HepG2 (cell line): ENCODE results near the gene PHF13. TPM values are rescaled to one million over a fixed set of nuclear protein-coding genes. Genes with fewer than 3 reads are reported as not detected.

Experiments
- ATAC-seq: fragments of 200-7000 bp; cut with Tn5 transposase; 3 replicates; pipeline ENCODE4 v1.9.1; 2020; ENCODE audit warnings: mild to moderate bottlenecking, moderate library complexity
- BruUV-seq: library from RNA; stranded (reverse); fragments of 400-500 nt; replicated peaks from 2 replicates; lab custom pipeline; 2021; lab: Mats Ljungman, UMichigan
- CTCF ChIA-PET: fragments of 300-600 bp; formaldehyde crosslinking; extraction: SDS; loops from one replicate; lab custom pipeline; 2021; ENCODE audit warnings: low total read pairs, inconsistent platforms, low intra/inter-chr PET ratio; lab: Yijun Ruan, JAX
- POLR2A ChIA-PET: fragments of 350-600 bp; sonication (Branson Sonifier 250); formaldehyde crosslinking; loops from one replicate; lab custom pipeline; 2020; ENCODE audit warnings: antibody characterized with exemption, inconsistent platforms; lab: Yijun Ruan, JAX
- DNase-seq: peaks from one replicate; pipeline ENCODE4 v3.0.0-alpha.2; 2015; ENCODE audit warnings: low spot score
- FAIRE-seq: peaks from 3 replicates; lab custom pipeline; 2011; peaks lifted over from hg19 to GRCh38; lab: Jason Lieb, UNC
- H2AFZ ChIP-seq: one replicate; pipeline ENCODE4 v1.6.1; 2011; ENCODE audit warnings: low read length, inconsistent platforms
- H3K27ac ChIP-seq: fragments of 300-600 bp; 3 replicates; pipeline ENCODE4 v1.8.0; 2011; ENCODE audit warnings: mixed run types, mild to moderate bottlenecking, mixed read lengths, low read length, inconsistent platforms; ENCODE audit not compliant: insufficient read depth; ENCODE audit errors: extremely low read length
- H3K27me3 ChIP-seq, 2 experiments: fragments of 200-600 bp in 1 of 2; 2 replicates in 1 of 2; 3 replicates in 1 of 2; pipeline versions ENCODE4 v1.6.0 to v1.8.0; 2011; ENCODE audit warnings: low read length in 2 of 2, mild to moderate bottlenecking in 2 of 2, moderate library complexity in 2 of 2, inconsistent platforms in 1 of 2; ENCODE audit not compliant: insufficient read depth in 2 of 2, control insufficient read depth in 1 of 2
- H3K36me3 ChIP-seq, 2 experiments: fragments of 200-600 bp in 1 of 2; replicated peaks in 1 of 2; 2 replicates in 1 of 2; 3 replicates in 1 of 2; pipeline versions ENCODE4 v1.5.1 to v1.8.0; 2011; ENCODE audit warnings: low read length in 2 of 2, inconsistent platforms in 1 of 2; ENCODE audit not compliant: insufficient read depth in 2 of 2, control insufficient read depth in 1 of 2
- H3K4me1 ChIP-seq: 2 replicates; pipeline ENCODE4 v1.5.1; 2012; ENCODE audit warnings: low read length, inconsistent platforms; ENCODE audit not compliant: insufficient read depth
- H3K4me2 ChIP-seq: 2 replicates; pipeline ENCODE4 v1.6.0; 2011; ENCODE audit warnings: low read depth, low read length, inconsistent platforms
- H3K4me3 ChIP-seq, 3 experiments: fragments of 200-600 bp in 1 of 3; sonication (generic), shearing (Covaris generic) in 1 of 3; replicated peaks in 1 of 3; 2 replicates each; pipeline ENCODE4 v1.5.1; 2011 to 2016; ENCODE audit warnings: low read length in 3 of 3, inconsistent platforms in 2 of 3, low read depth in 2 of 3, mild to moderate bottlenecking in 2 of 3, control low read depth in 1 of 3, mixed read lengths in 1 of 3; ENCODE audit not compliant: insufficient read depth in 1 of 3
- H3K79me2 ChIP-seq: one replicate; pipeline ENCODE4 v1.6.1; 2011; ENCODE audit warnings: low read length, inconsistent platforms; ENCODE audit not compliant: insufficient read depth
- H3K9ac ChIP-seq: 2 replicates; pipeline ENCODE4 v1.6.0; 2011; ENCODE audit warnings: mild to moderate bottlenecking, low read depth, low read length, inconsistent platforms; ENCODE audit not compliant: insufficient read depth
- H3K9me3 ChIP-seq: 2 replicates; pipeline ENCODE4 v1.5.1; 2012; ENCODE audit warnings: mild to moderate bottlenecking, low read length
- H4K20me1 ChIP-seq: 2 replicates; pipeline ENCODE4 v1.6.0; 2011; ENCODE audit warnings: inconsistent platforms, mild to moderate bottlenecking, low read length, moderate library complexity; ENCODE audit not compliant: insufficient read depth
- CENPX ChIP-seq: sonication (generic); formaldehyde crosslinking; IDR thresholded peaks from 2 replicates; pipeline ENCODE4 v1.9.0; 2021; ENCODE audit warnings: mild to moderate bottlenecking, missing genetic modification reagents, moderate library complexity
- HOXD1 ChIP-seq: sonication (generic); formaldehyde crosslinking; IDR thresholded peaks from 2 replicates; pipeline ENCODE4 v1.5.0; 2020; ENCODE audit warnings: missing genetic modification reagents
- MBD4 ChIP-seq: IDR thresholded peaks from 2 replicates; pipeline ENCODE4 v1.6.1; 2012; ENCODE audit warnings: low read length, inconsistent platforms, borderline replicate concordance
- RARA ChIP-seq: IDR thresholded peaks from 2 replicates; pipeline ENCODE4 v1.6.1; 2016; ENCODE audit warnings: missing genetic modification reagents, missing compliant biosample characterization
- SNAI1 ChIP-seq: sonication (generic); formaldehyde crosslinking; IDR thresholded peaks from 2 replicates; pipeline ENCODE4 v1.5.0; 2020; ENCODE audit warnings: mild to moderate bottlenecking, missing genetic modification reagents, borderline replicate concordance
- ZNF335 ChIP-seq: sonication (generic); formaldehyde crosslinking; IDR thresholded peaks from 2 replicates; pipeline ENCODE4 v1.4.0; 2020; ENCODE audit warnings: missing genetic modification reagents
- ZNF367 ChIP-seq: sonication (generic); formaldehyde crosslinking; IDR thresholded peaks from 2 replicates; pipeline ENCODE4 v1.4.0; 2020; ENCODE audit warnings: missing genetic modification reagents, borderline replicate concordance
- WGBS: methylation state at CpG from one replicate; pipeline ENCODE4 v1.1.6; 2017; ENCODE audit warnings: low lambda C conversion rate; 5-methylcytosine and 5-hydroxymethylcytosine counted together
- in situ Hi-C: cut with HindIII; loops from 2 replicates; pipeline ENCODE4 v1.10.0; 2017; ENCODE audit warnings: low pct_unique_long_range_greater_than_20kb; ENCODE audit not compliant: extremely low pct_ligation_motif_present
- intact Hi-C: fragments of 100-400 bp; cut with micrococcal nuclease; formaldehyde crosslinking; loops from one replicate; pipeline ENCODE4 v1.10.0; 2022; ENCODE audit not compliant: unreplicated experiment
- polyA plus RNA-seq, 8 experiments: library from polyadenylated mRNA; depleted of rRNA in 3 of 8; stranded (reverse) in 7 of 8; unstranded in 1 of 8; fragments of >200 nt; fragmentation: Illumina TruSeq in 4 of 8; extraction: Trizol in 4 of 8; gene quantifications; 2 replicates each; pipeline versions ENCODE4 v1.2.1 to v1.2.3, GENCODE V29; 2011 to 2016; ENCODE audit warnings: low read depth in 4 of 8, missing spikeins in 1 of 8, mixed read lengths in 1 of 8; ENCODE audit not compliant: insufficient read depth in 1 of 8
- total RNA-seq, 5 experiments: library from RNA; depleted of rRNA; stranded (reverse); fragments of >200 nt; fragmentation: Illumina TruSeq; extraction: Trizol; gene quantifications; 2 replicates each; pipeline ENCODE4 v1.2.3, GENCODE V29; 2016; ENCODE audit warnings: low read depth in 1 of 5
- TF ChIP-seq, protein P1 (sequence below): sonication (generic); formaldehyde crosslinking; IDR thresholded peaks from 2 replicates; pipeline ENCODE4 v1.4.0; 2020; ENCODE audit warnings: missing genetic modification reagents, borderline replicate concordance
- TF ChIP-seq, protein P2 (sequence below): sonication (generic); formaldehyde crosslinking; IDR thresholded peaks from 2 replicates; pipeline ENCODE4 v1.4.0; 2020; ENCODE audit warnings: missing genetic modification reagents, borderline replicate concordance
- TF ChIP-seq, protein P3 (sequence below): sonication (generic); formaldehyde crosslinking; IDR thresholded peaks from 2 replicates; pipeline ENCODE4 v1.5.0; 2020; ENCODE audit warnings: mild to moderate bottlenecking, missing genetic modification reagents, moderate library complexity

PHF13 gene
- total and polyA plus RNA-seq, 2 of the 13 experiments (the other 11 are each of a cell fraction or from before 2014, with no cell fraction given) = 4.7 to 7.4 TPM

DNA sequence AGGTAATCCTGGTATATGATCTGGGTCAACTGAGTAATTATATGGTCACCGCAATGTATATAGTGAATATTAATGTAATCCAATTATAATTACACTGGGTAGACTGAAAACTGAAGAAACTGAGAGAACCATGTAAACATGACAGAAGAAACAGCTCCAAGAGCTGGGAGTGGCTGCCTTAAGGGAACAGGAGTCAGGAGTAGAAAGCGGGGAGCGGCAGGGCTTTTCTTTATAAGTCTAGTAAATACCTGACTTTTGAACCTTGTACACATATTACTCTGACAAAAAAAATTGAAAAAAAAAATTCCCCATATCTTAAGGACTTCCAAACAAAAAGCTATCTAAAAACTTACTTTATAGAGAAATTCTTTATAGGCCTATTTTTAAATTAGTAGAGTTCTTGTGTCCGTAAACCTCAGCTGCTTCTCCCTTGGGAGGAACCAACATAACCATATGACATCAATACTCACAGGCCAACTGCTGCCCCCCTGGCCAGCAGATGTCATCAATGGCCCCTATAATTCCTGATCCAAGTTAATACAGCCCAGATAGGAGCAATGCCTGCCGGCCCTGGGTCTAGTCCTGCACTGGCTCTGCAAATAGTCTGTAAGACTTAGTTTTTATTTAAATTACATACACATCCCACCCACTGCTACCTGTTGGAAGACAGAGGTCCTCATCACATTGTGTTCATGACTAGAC, 45.0 kb downstream of the PHF13 start:
- H2AFZ ChIP-seq = no peak overlapping the region
- ChIA-PET CTCF (no interaction called here), POLR2A (no interaction called here)
- peaks cover 7 to 47% of the 10 kb centered on the region in 2 experiments for H3K36me3 ChIP-seq
- H3K4me2 ChIP-seq = no peak overlapping the region
- no peaks in the 10 kb centered on the region for H3K4me1 ChIP-seq
- H3K9me3 ChIP-seq = no peaks in the 10 kb centered on the region
- no peak overlapping the region for H3K9ac ChIP-seq
- in situ Hi-C loops = no loop called here
- H3K4me3 ChIP-seq = no peak overlapping the region
- no peaks in the 10 kb centered on the region; the same call in 1 of the 2 replicates for H4K20me1 ChIP-seq
- 97% methylated on average over 5 of the region's 5 CpGs for WGBS
- FAIRE-seq = no peak
- no peak for ATAC-seq
- DNase-seq = no peak
- intact Hi-C loops = no loop called here
- H3K27ac ChIP-seq = no peak overlapping the region
- peaks cover 4% of the 10 kb centered on the region for H3K79me2 ChIP-seq
- H3K27me3 ChIP-seq = no peaks in the 10 kb centered on the region; a peak in 1 of 5 replicates
- no TSS peak for BruUV-seq
- TF ChIP-seq, protein P1, sequence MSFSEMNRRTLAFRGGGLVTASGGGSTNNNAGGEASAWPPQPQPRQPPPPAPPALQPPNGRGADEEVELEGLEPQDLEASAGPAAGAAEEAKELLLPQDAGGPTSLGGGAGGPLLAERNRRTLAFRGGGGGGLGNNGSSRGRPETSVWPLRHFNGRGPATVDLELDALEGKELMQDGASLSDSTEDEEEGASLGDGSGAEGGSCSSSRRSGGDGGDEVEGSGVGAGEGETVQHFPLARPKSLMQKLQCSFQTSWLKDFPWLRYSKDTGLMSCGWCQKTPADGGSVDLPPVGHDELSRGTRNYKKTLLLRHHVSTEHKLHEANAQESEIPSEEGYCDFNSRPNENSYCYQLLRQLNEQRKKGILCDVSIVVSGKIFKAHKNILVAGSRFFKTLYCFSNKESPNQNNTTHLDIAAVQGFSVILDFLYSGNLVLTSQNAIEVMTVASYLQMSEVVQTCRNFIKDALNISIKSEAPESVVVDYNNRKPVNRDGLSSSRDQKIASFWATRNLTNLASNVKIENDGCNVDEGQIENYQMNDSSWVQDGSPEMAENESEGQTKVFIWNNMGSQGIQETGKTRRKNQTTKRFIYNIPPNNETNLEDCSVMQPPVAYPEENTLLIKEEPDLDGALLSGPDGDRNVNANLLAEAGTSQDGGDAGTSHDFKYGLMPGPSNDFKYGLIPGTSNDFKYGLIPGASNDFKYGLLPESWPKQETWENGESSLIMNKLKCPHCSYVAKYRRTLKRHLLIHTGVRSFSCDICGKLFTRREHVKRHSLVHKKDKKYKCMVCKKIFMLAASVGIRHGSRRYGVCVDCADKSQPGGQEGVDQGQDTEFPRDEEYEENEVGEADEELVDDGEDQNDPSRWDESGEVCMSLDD (CRISPR knock-in tag) = no peak
- TF ChIP-seq, protein P2, sequence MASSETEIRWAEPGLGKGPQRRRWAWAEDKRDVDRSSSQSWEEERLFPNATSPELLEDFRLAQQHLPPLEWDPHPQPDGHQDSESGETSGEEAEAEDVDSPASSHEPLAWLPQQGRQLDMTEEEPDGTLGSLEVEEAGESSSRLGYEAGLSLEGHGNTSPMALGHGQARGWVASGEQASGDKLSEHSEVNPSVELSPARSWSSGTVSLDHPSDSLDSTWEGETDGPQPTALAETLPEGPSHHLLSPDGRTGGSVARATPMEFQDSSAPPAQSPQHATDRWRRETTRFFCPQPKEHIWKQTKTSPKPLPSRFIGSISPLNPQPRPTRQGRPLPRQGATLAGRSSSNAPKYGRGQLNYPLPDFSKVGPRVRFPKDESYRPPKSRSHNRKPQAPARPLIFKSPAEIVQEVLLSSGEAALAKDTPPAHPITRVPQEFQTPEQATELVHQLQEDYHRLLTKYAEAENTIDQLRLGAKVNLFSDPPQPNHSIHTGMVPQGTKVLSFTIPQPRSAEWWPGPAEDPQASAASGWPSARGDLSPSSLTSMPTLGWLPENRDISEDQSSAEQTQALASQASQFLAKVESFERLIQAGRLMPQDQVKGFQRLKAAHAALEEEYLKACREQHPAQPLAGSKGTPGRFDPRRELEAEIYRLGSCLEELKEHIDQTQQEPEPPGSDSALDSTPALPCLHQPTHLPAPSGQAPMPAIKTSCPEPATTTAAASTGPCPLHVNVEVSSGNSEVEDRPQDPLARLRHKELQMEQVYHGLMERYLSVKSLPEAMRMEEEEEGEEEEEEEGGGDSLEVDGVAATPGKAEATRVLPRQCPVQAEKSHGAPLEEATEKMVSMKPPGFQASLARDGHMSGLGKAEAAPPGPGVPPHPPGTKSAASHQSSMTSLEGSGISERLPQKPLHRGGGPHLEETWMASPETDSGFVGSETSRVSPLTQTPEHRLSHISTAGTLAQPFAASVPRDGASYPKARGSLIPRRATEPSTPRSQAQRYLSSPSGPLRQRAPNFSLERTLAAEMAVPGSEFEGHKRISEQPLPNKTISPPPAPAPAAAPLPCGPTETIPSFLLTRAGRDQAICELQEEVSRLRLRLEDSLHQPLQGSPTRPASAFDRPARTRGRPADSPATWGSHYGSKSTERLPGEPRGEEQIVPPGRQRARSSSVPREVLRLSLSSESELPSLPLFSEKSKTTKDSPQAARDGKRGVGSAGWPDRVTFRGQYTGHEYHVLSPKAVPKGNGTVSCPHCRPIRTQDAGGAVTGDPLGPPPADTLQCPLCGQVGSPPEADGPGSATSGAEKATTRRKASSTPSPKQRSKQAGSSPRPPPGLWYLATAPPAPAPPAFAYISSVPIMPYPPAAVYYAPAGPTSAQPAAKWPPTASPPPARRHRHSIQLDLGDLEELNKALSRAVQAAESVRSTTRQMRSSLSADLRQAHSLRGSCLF (CRISPR knock-in tag) = no peak
- TF ChIP-seq HOXD1 (CRISPR knock-in tag) (no peak), SNAI1 (no peak), ZNF367 (CRISPR knock-in tag) (no peak), CENPX (CRISPR knock-in tag) (no peak), MBD4 (no peak), RARA (CRISPR knock-in tag) (no peak), ZNF335 (CRISPR knock-in tag) (no peak)
- TF ChIP-seq, protein P3, sequence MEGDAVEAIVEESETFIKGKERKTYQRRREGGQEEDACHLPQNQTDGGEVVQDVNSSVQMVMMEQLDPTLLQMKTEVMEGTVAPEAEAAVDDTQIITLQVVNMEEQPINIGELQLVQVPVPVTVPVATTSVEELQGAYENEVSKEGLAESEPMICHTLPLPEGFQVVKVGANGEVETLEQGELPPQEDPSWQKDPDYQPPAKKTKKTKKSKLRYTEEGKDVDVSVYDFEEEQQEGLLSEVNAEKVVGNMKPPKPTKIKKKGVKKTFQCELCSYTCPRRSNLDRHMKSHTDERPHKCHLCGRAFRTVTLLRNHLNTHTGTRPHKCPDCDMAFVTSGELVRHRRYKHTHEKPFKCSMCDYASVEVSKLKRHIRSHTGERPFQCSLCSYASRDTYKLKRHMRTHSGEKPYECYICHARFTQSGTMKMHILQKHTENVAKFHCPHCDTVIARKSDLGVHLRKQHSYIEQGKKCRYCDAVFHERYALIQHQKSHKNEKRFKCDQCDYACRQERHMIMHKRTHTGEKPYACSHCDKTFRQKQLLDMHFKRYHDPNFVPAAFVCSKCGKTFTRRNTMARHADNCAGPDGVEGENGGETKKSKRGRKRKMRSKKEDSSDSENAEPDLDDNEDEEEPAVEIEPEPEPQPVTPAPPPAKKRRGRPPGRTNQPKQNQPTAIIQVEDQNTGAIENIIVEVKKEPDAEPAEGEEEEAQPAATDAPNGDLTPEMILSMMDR = no peak
